GM23248 (cell line): ENCODE measurements around the gene ZNF75A. TPM values are rescaled to one million over a fixed set of nuclear protein-coding genes. Genes with fewer than 3 reads are reported as not detected.

Experiments used
- DNase-seq: peaks from one replicate; pipeline ENCODE4 v3.0.0-alpha.2; 2015
- H2AFZ ChIP-seq: fragments of 200-600 bp; sonication (generic); 2 replicates; pipeline ENCODE4 v1.6.1; 2016; ENCODE audit warnings: antibody characterized with exemption
- H3F3A ChIP-seq: fragments of 200-600 bp; sonication (generic); 2 replicates; pipeline ENCODE4 v1.6.1; 2016; ENCODE audit warnings: mild to moderate bottlenecking, antibody characterized with exemption, mixed run types; ENCODE audit not compliant: insufficient read depth
- H3K27ac ChIP-seq: fragments of 200-600 bp; sonication (generic); 2 replicates; pipeline ENCODE4 v1.5.1; 2016; ENCODE audit warnings: mild to moderate bottlenecking
- H3K27me3 ChIP-seq: fragments of 200-600 bp; sonication (generic); replicated peaks from 2 replicates; pipeline ENCODE4 v1.6.1; 2016; ENCODE audit warnings: mild to moderate bottlenecking; ENCODE audit not compliant: insufficient read depth
- H3K36me3 ChIP-seq: fragments of 200-600 bp; sonication (generic); 2 replicates; pipeline ENCODE4 v1.6.1; 2016; ENCODE audit warnings: low read depth, mild to moderate bottlenecking
- H3K4me1 ChIP-seq: fragments of 200-600 bp; sonication (generic); 2 replicates; pipeline ENCODE4 v1.6.1; 2016; ENCODE audit warnings: mild to moderate bottlenecking; ENCODE audit not compliant: insufficient read depth
- H3K4me2 ChIP-seq: fragments of 200-600 bp; sonication (generic); one replicate; pipeline ENCODE4 v1.6.1; 2016; ENCODE audit warnings: mild to moderate bottlenecking; ENCODE audit not compliant: unreplicated experiment
- H3K4me3 ChIP-seq: fragments of 200-600 bp; sonication (generic); 2 replicates; pipeline ENCODE4 v1.5.1; 2016; ENCODE audit warnings: mild to moderate bottlenecking
- H3K79me2 ChIP-seq: fragments of 200-600 bp; sonication (generic); 2 replicates; pipeline ENCODE4 v1.6.1; 2016; ENCODE audit warnings: mild to moderate bottlenecking; ENCODE audit not compliant: insufficient read depth
- H3K9ac ChIP-seq: fragments of 200-600 bp; sonication (generic); 2 replicates; pipeline ENCODE4 v1.6.1; 2016; ENCODE audit warnings: mild to moderate bottlenecking
- H3K9me2 ChIP-seq: fragments of 200-600 bp; sonication (generic); 2 replicates; pipeline ENCODE4 v1.6.1; 2016; ENCODE audit warnings: mixed run types, mild to moderate bottlenecking, moderate library complexity; ENCODE audit not compliant: insufficient read depth
- H3K9me3 ChIP-seq: fragments of 200-600 bp; sonication (generic); one replicate; pipeline ENCODE4 v1.6.1; 2017; ENCODE audit warnings: low read depth
- H4K20me1 ChIP-seq: fragments of 200-600 bp; sonication (generic); 2 replicates; pipeline ENCODE4 v1.6.0; 2016; ENCODE audit not compliant: insufficient read depth
- EZH2 ChIP-seq: fragments of 200-600 bp; sonication (generic); IDR thresholded peaks from 2 replicates; pipeline ENCODE4 v1.6.1; 2018; ENCODE audit warnings: antibody characterized with exemption, mild to moderate bottlenecking; ENCODE audit not compliant: insufficient read depth, poor library complexity, severe bottlenecking
- EZH2phosphoT487 ChIP-seq: fragments of 200-600 bp; sonication (generic); IDR thresholded peaks from 2 replicates; pipeline ENCODE4 v1.6.1; 2018; ENCODE audit warnings: antibody characterized with exemption, moderate library complexity, mild to moderate bottlenecking, low read depth; ENCODE audit not compliant: insufficient read depth
- whole genome bisulfite sequencing, 2 experiments: methylation state at CpG; one replicate each; pipeline ENCODE4 v1.1.6; 2015 to 2017; ENCODE audit warnings: low lambda C conversion rate in 2 of 2, low coverage in 1 of 2; ENCODE audit errors: missing lambda C conversion rate in 2 of 2; 5-methylcytosine and 5-hydroxymethylcytosine counted together
- in situ Hi-C: fragments of 300-500 bp; cut with MboI; formaldehyde crosslinking; loops from 2 replicates; pipeline ENCODE4 v1.15.0; 2020
- polyA plus RNA-seq: library from polyadenylated mRNA; unstranded; fragments of >200 nt; fragmentation: Nextera tagmentation; extraction: Ambion mirVana; gene quantifications from 2 replicates; pipeline ENCODE4 v1.2.1, GENCODE V29; 2016
- total RNA-seq: library from RNA; depleted of rRNA; stranded (reverse); fragments of >200 nt; shearing (Covaris generic); gene quantifications from 2 replicates; pipeline ENCODE4 v1.2.3, GENCODE V29; 2014

The ZNF75A gene
- total and polyA plus RNA-seq, 2 experiments from 2014 or later: 16.7 to 17.2 TPM

- Histone ChIP-seq H3K27ac (no peak overlapping the region), H3K79me2 (peaks cover 98% of the 10 kb centered on the region)
- in situ Hi-C loops: no loop called here
Measured at GRCh38 chr16:3289998-3290673, 15.2 kb upstream of the ZNF75A start.

GRCh38 chr16:3292604-3293003 lies 12.7 kb upstream of the ZNF75A start:
- in situ Hi-C loops: no loop called here
- H3F3A ChIP-seq: peaks cover 24% of the 10 kb centered on the region
- H3K4me3 ChIP-seq: no peak overlapping the region
- no peaks in the 10 kb centered on the region for H3K9me2 ChIP-seq
- no peaks in the 10 kb centered on the region for H3K27me3 ChIP-seq
- peaks cover 3% of the 10 kb centered on the region; the same call in 1 of the 2 replicates for H3K4me1 ChIP-seq
- no peak overlapping the region for H2AFZ ChIP-seq
- peak overlapping the region; percentile 68 for H3K27ac ChIP-seq
- H4K20me1 ChIP-seq: no peaks in the 10 kb centered on the region
- H3K79me2 ChIP-seq: peaks cover 96% of the 10 kb centered on the region
- 91 to 94% methylated on average over 3 of the region's 3 CpGs for WGBS, 2 experiments
- no peak overlapping the region for H3K4me2 ChIP-seq
- no peaks in the 10 kb centered on the region for H3K9me3 ChIP-seq
- peak; percentile 74 for DNase-seq
- peaks cover 44% of the 10 kb centered on the region for H3K36me3 ChIP-seq
- H3K9ac ChIP-seq: no peak overlapping the region
- no peak for TF ChIP-seq EZH2
- TF ChIP-seq EZH2phosphoT487: no peak

More at GRCh38 chr16:3289998-3290673, 15.2 kb upstream of the ZNF75A start:
- H3F3A ChIP-seq: peaks cover 24% of the 10 kb centered on the region
- no peaks in the 10 kb centered on the region for H3K27me3 ChIP-seq
- no peak overlapping the region for H3K4me2 ChIP-seq
- no peak overlapping the region for H3K4me3 ChIP-seq
- no peaks in the 10 kb centered on the region for H3K9me2 ChIP-seq
- TF ChIP-seq EZH2phosphoT487 (no peak), EZH2 (no peak)
- peaks cover 10% of the 10 kb centered on the region for H3K4me1 ChIP-seq
- H4K20me1 ChIP-seq: no peaks in the 10 kb centered on the region
- WGBS, 2 experiments: 97 to 98% methylated on average over 16 of the region's 16 CpGs
- H3K9ac ChIP-seq: no peak overlapping the region
- no peak overlapping the region for H2AFZ ChIP-seq
- DNase-seq: no peak
- H3K9me3 ChIP-seq: no peaks in the 10 kb centered on the region
- peaks cover 51% of the 10 kb centered on the region for H3K36me3 ChIP-seq

- Histone ChIP-seq H3K27me3 (no peaks in the 10 kb centered on the region), H3K36me3 (peaks cover 39% of the 10 kb centered on the region), H3F3A (peaks cover 33% of the 10 kb centered on the region), H3K9ac (no peak overlapping the region), H4K20me1 (no peaks in the 10 kb centered on the region), H3K27ac (no peak overlapping the region), H3K9me2 (no peaks in the 10 kb centered on the region), H3K4me1 (peaks cover 3% of the 10 kb centered on the region; the same call in 1 of the 2 replicates), H3K4me3 (no peak overlapping the region), H3K4me2 (no peak overlapping the region), H2AFZ (no peak overlapping the region), H3K9me3 (no peaks in the 10 kb centered on the region), H3K79me2 (peaks cover 96% of the 10 kb centered on the region)
- in situ Hi-C loops: no loop called here
- 42 to 50% methylated on average over 27 to 45 of the region's 45 CpGs for WGBS, 2 experiments
- no peak for TF ChIP-seq EZH2phosphoT487
- TF ChIP-seq EZH2: no peak
- DNase-seq: no peak
Measured at GRCh38 chr16:3295209-3295608, 10.1 kb upstream of the ZNF75A start.

- H3K4me3 ChIP-seq: no peak overlapping the region
- no peaks in the 10 kb centered on the region for H3K27me3 ChIP-seq
- no peak overlapping the region for H2AFZ ChIP-seq
- no peaks in the 10 kb centered on the region for H3K9me2 ChIP-seq
- no peak for DNase-seq
- in situ Hi-C loops: no loop called here
- no peak overlapping the region for H3K9ac ChIP-seq
- peaks cover 96% of the 10 kb centered on the region for H3K79me2 ChIP-seq
- no peaks in the 10 kb centered on the region for H4K20me1 ChIP-seq
- WGBS, 2 experiments: 81 to 85% methylated on average over 13 of the region's 13 CpGs
- no peak overlapping the region for H3K4me2 ChIP-seq
- TF ChIP-seq EZH2phosphoT487 (no peak), EZH2 (no peak)
- peaks cover 3% of the 10 kb centered on the region; the same call in 1 of the 2 replicates for H3K4me1 ChIP-seq
- peaks cover 33% of the 10 kb centered on the region for H3F3A ChIP-seq
- H3K9me3 ChIP-seq: no peaks in the 10 kb centered on the region
- no peak overlapping the region for H3K27ac ChIP-seq
- H3K36me3 ChIP-seq: peaks cover 33% of the 10 kb centered on the region; the same call in 1 of the 2 replicates
Measured at GRCh38 chr16:3295783-3296182, 9.5 kb upstream of the ZNF75A start.
